ENCODE data around the gene HUWE1.

- TF ChIP-seq CTCF (IDR thresholded peaks at IDR 0.05) (no peak), POLR2A (IDR thresholded peaks at IDR 0.05) (no peak), POLR2AphosphoS5 (IDR thresholded peaks at IDR 0.05) (no peak)
Observed at GRCh38 chrX:53724872-53725271, 38.4 kb upstream of the HUWE1 start.
